A673 (cell line): ENCODE data around the gene PNMA6E. TPM values are rescaled to one million over a fixed set of nuclear protein-coding genes. Genes with fewer than 3 reads are reported as not detected.

ENCODE experiments used
- BruUV-seq: library from RNA; stranded (reverse); fragments of 400-500 nt; replicated peaks from 2 replicates; lab custom pipeline; 2021; lab: Mats Ljungman, UMichigan
- CTCF ChIA-PET: fragments of 300-600 bp; sonication (Branson Sonifier 250); formaldehyde crosslinking; loops from one replicate; lab custom pipeline; 2022; ENCODE audit warnings: antibody characterized with exemption; lab: Charles Lee
- POLR2A ChIA-PET: fragments of 300-600 bp; sonication (Branson Sonifier 250); formaldehyde crosslinking; loops from one replicate; lab custom pipeline; 2022; ENCODE audit warnings: antibody characterized with exemption; ENCODE audit not compliant: low non-redundant PET; lab: Charles Lee
- DNase-seq: peaks from one replicate; pipeline ENCODE4 v3.0.0-alpha.2; 2015; ENCODE audit warnings: low spot score
- H3K27ac ChIP-seq: fragments of 200-600 bp; sonication (generic); 2 replicates; pipeline ENCODE4 v1.5.1; 2016; ENCODE audit warnings: mixed run types, low read depth, mild to moderate bottlenecking, mixed read lengths, antibody characterized with exemption, low read length; ENCODE audit not compliant: poor library complexity, severe bottlenecking
- H3K27me3 ChIP-seq: fragments of 200-600 bp; sonication (generic); replicated peaks from 2 replicates; pipeline ENCODE4 v1.6.1; 2017; ENCODE audit warnings: mixed run types, low read depth, mild to moderate bottlenecking, mixed read lengths, antibody characterized with exemption, low read length; ENCODE audit not compliant: insufficient read depth, poor library complexity
- H3K36me3 ChIP-seq: fragments of 200-600 bp; sonication (generic); 2 replicates; pipeline ENCODE4 v1.6.1; 2016; ENCODE audit warnings: mixed run types, mild to moderate bottlenecking, mixed read lengths, antibody characterized with exemption, low read length; ENCODE audit not compliant: insufficient read depth, poor library complexity, severe bottlenecking
- H3K4me1 ChIP-seq: fragments of 200-600 bp; sonication (generic); 2 replicates; pipeline ENCODE4 v1.6.1; 2017; ENCODE audit warnings: mixed run types, mild to moderate bottlenecking, mixed read lengths, antibody characterized with exemption, low read length; ENCODE audit not compliant: insufficient read depth, poor library complexity, severe bottlenecking
- H3K4me3 ChIP-seq: fragments of 200-600 bp; sonication (generic); 2 replicates; pipeline ENCODE4 v1.5.1; 2016; ENCODE audit warnings: low read depth, mixed run types, mild to moderate bottlenecking, mixed read lengths, low read length; ENCODE audit not compliant: poor library complexity, severe bottlenecking
- H3K9me3 ChIP-seq: fragments of 200-600 bp; sonication (generic); 2 replicates; pipeline ENCODE4 v1.6.1; 2016; ENCODE audit warnings: mixed run types, low read depth, mild to moderate bottlenecking, mixed read lengths, antibody characterized with exemption, low read length; ENCODE audit not compliant: poor library complexity, severe bottlenecking
- CTCF ChIP-seq: fragments of 300-800, 200-600 bp; sonication (generic); conservative IDR thresholded peaks from 2 replicates; pipeline ENCODE4 v1.5.1; 2017; ENCODE audit warnings: low read depth, mild to moderate bottlenecking, antibody characterized with exemption, low read length, moderate library complexity, mixed read lengths
- EZH2 ChIP-seq: fragments of 200-600 bp; sonication (generic); IDR thresholded peaks from 2 replicates; pipeline ENCODE4 v1.6.1; 2017; ENCODE audit warnings: borderline replicate concordance, low read depth, mild to moderate bottlenecking, mixed read lengths, antibody characterized with exemption, low read length; ENCODE audit not compliant: poor library complexity, severe bottlenecking
- intact Hi-C: fragments of 100-400 bp; cut with micrococcal nuclease; formaldehyde crosslinking; loops from one replicate; pipeline ENCODE4 v1.10.0; 2022; ENCODE audit not compliant: unreplicated experiment
- total RNA-seq: library from RNA; stranded (reverse); gene quantifications from 2 replicates; pipeline ENCODE4 v1.2.3, GENCODE V29; 2021

PNMA6E gene
- total RNA-seq, 1 experiment from 2014 or later: not detected

GRCh38 chrX:153449368-153450113 is 48.4 kb upstream of the PNMA6E start:
- Histone ChIP-seq H3K27ac (no peak overlapping the region), H3K36me3 (no peaks in the 10 kb centered on the region), H3K9me3 (no peaks in the 10 kb centered on the region), H3K4me3 (no peak overlapping the region), H3K4me1 (no peaks in the 10 kb centered on the region), H3K27me3 (no peaks in the 10 kb centered on the region)
- POLR2A ChIA-PET: no interaction called here
- CTCF ChIA-PET: no interaction called here
- intact Hi-C loops: no loop called here
- no TSS peak for BruUV-seq
- DNase-seq: no peak
- TF ChIP-seq EZH2 (no peak), CTCF (no peak)

- no peak overlapping the region for H3K27ac ChIP-seq
- CTCF ChIA-PET: no interaction called here
- BruUV-seq: no TSS peak
Observed at GRCh38 chrX:153448556-153449367, 47.6 kb upstream of the PNMA6E start.

GRCh38 chrX:153447581-153447960 is 46.4 kb upstream of the PNMA6E start:
- intact Hi-C loops: no loop called here
- no peaks in the 10 kb centered on the region for H3K36me3 ChIP-seq
- H3K27me3 ChIP-seq: no peaks in the 10 kb centered on the region
- ChIA-PET CTCF (no interaction called here), POLR2A (no interaction called here)
- BruUV-seq: no TSS peak
- no peak for TF ChIP-seq CTCF
- TF ChIP-seq EZH2: no peak
- no peak overlapping the region for H3K4me3 ChIP-seq
- H3K27ac ChIP-seq: no peak overlapping the region
- DNase-seq: no peak
- H3K4me1 ChIP-seq: no peaks in the 10 kb centered on the region
- H3K9me3 ChIP-seq: no peaks in the 10 kb centered on the region

More at GRCh38 chrX:153448556-153449367, 47.6 kb upstream of the PNMA6E start:
- Histone ChIP-seq H3K9me3 (no peaks in the 10 kb centered on the region), H3K4me3 (no peak overlapping the region), H3K4me1 (no peaks in the 10 kb centered on the region), H3K27me3 (no peaks in the 10 kb centered on the region), H3K36me3 (no peaks in the 10 kb centered on the region)
- TF ChIP-seq CTCF (no peak), EZH2 (no peak)
- DNase-seq: no peak
- POLR2A ChIA-PET: no interaction called here
- intact Hi-C loops: no loop called here
